PFSK-1 (cell line): ENCODE data around the gene SH3RF1.

Source experiments
- FOXP2 ChIP-seq: optimal IDR thresholded peaks from 2 replicates; pipeline ENCODE3; 2011; ENCODE audit warnings: borderline replicate concordance, control low read depth, inconsistent platforms; ENCODE audit not compliant: insufficient read depth; ENCODE audit errors: extremely low read length, extremely low read depth
- POLR2AphosphoS5 ChIP-seq: IDR thresholded peaks from 2 replicates; pipeline ENCODE4 v1.6.1; 2012; ENCODE audit warnings: low read depth, mild to moderate bottlenecking, control low read depth, low read length, moderate library complexity
- REST ChIP-seq, 2 experiments: IDR thresholded peaks; 2 replicates each; pipeline versions ENCODE4 v1.6.1 to v1.8.0; 2011 to 2012; ENCODE audit warnings: low read depth in 2 of 2, low read length in 2 of 2, control low read depth in 1 of 2, inconsistent platforms in 1 of 2, mild to moderate bottlenecking in 1 of 2, moderate library complexity in 1 of 2; ENCODE audit not compliant: insufficient read depth in 1 of 2
- SIN3A ChIP-seq: IDR thresholded peaks from 2 replicates; pipeline ENCODE4 v1.6.1; 2012; ENCODE audit warnings: mild to moderate bottlenecking, low read length, moderate library complexity, borderline replicate concordance; ENCODE audit not compliant: insufficient read depth
- TAF1 ChIP-seq: IDR thresholded peaks from 2 replicates; pipeline ENCODE4 v1.6.1; 2012; ENCODE audit warnings: low read length, control low read depth, borderline replicate concordance; ENCODE audit not compliant: insufficient read depth

- TF ChIP-seq REST (IDR thresholded peaks at IDR 0.05; ENCODE audit: insufficient read depth in 1 of 2, low read depth in 2 of 2, low read length in 2 of 2) (no peak), TAF1 (no peak), SIN3A (no peak), POLR2AphosphoS5 (no peak), FOXP2 (no peak)
These were observed 44.2 kb downstream of the SH3RF1 start for GRCh38 chr4:169226565-169226964.
